ENCODE data around the gene ATP8B4. TPM values are rescaled to one million over a fixed set of nuclear protein-coding genes. Genes with fewer than 3 reads are reported as not detected.

ATP8B4 gene
- total RNA-seq, 1 donor from 2014 or later = 9.4 TPM

- DNase-seq (no peak), ATAC-seq (no peak)
- Histone ChIP-seq H3K36me3 (no peaks in the 10 kb centered on the region), H3K4me3 (no peak overlapping the region), H3K27me3 (no peaks in the 10 kb centered on the region), H3K27ac (no peak overlapping the region), H3K4me1 (no peaks in the 10 kb centered on the region), H3K9me3 (no peaks in the 10 kb centered on the region)
- TF ChIP-seq CTCF (IDR thresholded peaks at IDR 0.05) = no peak
- intact Hi-C loops (cut with DNase I) = no loop called here
Observed at GRCh38 chr15:49813625-49814024, 305.4 kb downstream of the ATP8B4 start.

- no peaks in the 10 kb centered on the region for H3K36me3 ChIP-seq
- H3K4me3 ChIP-seq = no peak overlapping the region
- no peaks in the 10 kb centered on the region for H3K4me1 ChIP-seq
- H3K9me3 ChIP-seq = no peaks in the 10 kb centered on the region
- H3K27me3 ChIP-seq = no peaks in the 10 kb centered on the region
- intact Hi-C loops (cut with DNase I) = no loop called here
- ATAC-seq = no peak
- H3K27ac ChIP-seq = no peak overlapping the region
- DNase-seq = no peak
- no peak for TF ChIP-seq CTCF (IDR thresholded peaks at IDR 0.05)
Observed at GRCh38 chr15:49810720-49811119, 308.3 kb downstream of the ATP8B4 start.

DNA sequence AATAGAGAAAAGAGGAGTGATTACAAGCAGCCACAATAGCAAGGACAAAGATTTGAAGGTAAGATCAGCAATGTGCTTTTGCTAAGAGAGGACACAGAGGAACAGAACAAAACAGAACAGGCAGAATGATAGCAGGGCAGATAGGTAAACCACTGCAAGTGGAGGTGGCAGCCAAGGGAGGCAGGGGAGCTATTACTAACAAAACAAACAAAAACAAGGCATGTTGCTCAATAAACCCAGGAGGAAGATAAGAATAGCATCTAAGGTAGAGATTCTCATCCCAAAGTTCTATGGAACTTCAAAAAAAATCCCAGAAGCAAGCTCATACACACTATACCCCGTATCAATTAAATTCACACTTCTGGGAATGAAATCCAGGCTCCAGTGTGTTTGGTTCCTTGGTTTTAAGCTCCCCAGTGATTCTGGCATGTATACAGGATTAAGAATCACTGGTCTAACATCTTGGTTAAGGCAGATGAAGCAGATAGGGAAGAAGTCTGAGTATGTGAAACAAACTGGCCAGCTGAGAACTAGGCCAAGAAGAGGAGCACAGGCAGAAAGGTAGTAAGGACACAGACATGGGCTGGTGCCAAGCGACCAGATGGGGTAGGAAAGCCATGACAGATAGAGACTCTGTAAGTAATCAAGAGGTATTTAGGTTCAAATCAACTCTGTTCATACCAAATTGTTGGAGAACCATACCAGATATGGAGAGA is 309.0 kb downstream of the ATP8B4 start:
- no peaks in the 10 kb centered on the region for H3K36me3 ChIP-seq
- no peaks in the 10 kb centered on the region for H3K9me3 ChIP-seq
- no peaks in the 10 kb centered on the region for H3K27me3 ChIP-seq
- no peaks in the 10 kb centered on the region for H3K4me1 ChIP-seq
- intact Hi-C loops (cut with DNase I) = no loop called here
- ATAC-seq = no peak
- no peak for DNase-seq
- TF ChIP-seq CTCF (IDR thresholded peaks at IDR 0.05) = no peak
- no peak overlapping the region for H3K4me3 ChIP-seq
- no peak overlapping the region for H3K27ac ChIP-seq

DNA sequence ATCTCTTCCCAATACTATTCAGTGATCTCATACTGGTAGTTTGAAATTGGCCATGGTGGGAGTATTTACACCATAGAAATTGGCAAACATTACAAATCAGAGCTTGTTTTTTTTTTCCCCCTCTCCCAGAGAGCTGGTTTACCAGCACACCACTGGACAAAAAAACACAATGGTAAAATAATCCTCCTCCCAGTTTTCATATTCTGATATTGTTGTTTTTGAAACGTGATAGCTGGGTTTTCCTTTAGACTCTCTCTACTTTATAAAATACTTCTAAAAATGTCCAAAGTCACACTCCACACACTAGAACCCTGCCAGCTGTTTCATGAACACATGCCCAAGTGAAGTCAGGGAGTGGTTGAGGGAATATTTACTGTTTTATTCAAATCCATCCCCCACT is 310.7 kb downstream of the ATP8B4 start:
- no peak for ATAC-seq
- H3K27me3 ChIP-seq = no peaks in the 10 kb centered on the region

More for the DNA sequence above, 310.7 kb downstream of the ATP8B4 start:
- Histone ChIP-seq H3K4me3 (no peak overlapping the region), H3K27ac (no peak overlapping the region), H3K9me3 (no peaks in the 10 kb centered on the region), H3K4me1 (no peaks in the 10 kb centered on the region), H3K36me3 (no peaks in the 10 kb centered on the region)
- TF ChIP-seq CTCF (IDR thresholded peaks at IDR 0.05) = no peak
- no peak for DNase-seq
- intact Hi-C loops (cut with DNase I) = no loop called here

Other genes with a start within 250 kb of the ATP8B4 start
- 0.96 TPM for gene SLC27A2, start 63.0 kb upstream of the ATP8B4 start, total RNA-seq
- 4.1 TPM for gene HDC, start 146.5 kb upstream of the ATP8B4 start, total RNA-seq
- gene GABPB1, start 236.0 kb upstream of the ATP8B4 start, total RNA-seq = 21.2 TPM

All from upper lobe of right lung (tissue), 1 donor.